ENCODE data around the gene SLC7A7.
"Not testable (repeated sequence)": the region's sequence is repeated elsewhere in the genome, so short reads cannot be mapped to it uniquely, and the experiment has no call there.

The SLC7A7 gene

GRCh38 chr14:22726012-22726411 lies 89.2 kb downstream of the SLC7A7 start:
- no peak for TF ChIP-seq CTCF (IDR thresholded peaks at IDR 0.05; ENCODE audit: low read depth, low read length, missing control alignments)
- no peak for DNase-seq (ENCODE audit: low read depth)
- no peak overlapping the region for H3K4me3 ChIP-seq (ENCODE audit: low read depth, low read length)

- DNase-seq (ENCODE audit: low read depth); H3K4me3 ChIP-seq (ENCODE audit: low read depth, low read length): not testable (repeated sequence)
These were observed 89.9 kb downstream of the SLC7A7 start for GRCh38 chr14:22725374-22725773.

GRCh38 chr14:22724847-22725246 lies 90.4 kb downstream of the SLC7A7 start:
- H3K4me3 ChIP-seq (ENCODE audit: low read depth, low read length); DNase-seq (ENCODE audit: low read depth): not testable (repeated sequence)

GRCh38 chr14:22723815-22724214 lies 91.4 kb downstream of the SLC7A7 start:
- no peak overlapping the region for H3K4me3 ChIP-seq (ENCODE audit: low read depth, low read length)
- DNase-seq (ENCODE audit: low read depth), result no peak
- no peak for TF ChIP-seq CTCF (IDR thresholded peaks at IDR 0.05; ENCODE audit: low read depth, low read length, missing control alignments)

All from GM12864 (cell line).